Ovary (tissue), 3 donors: ENCODE results near the gene FA2H.

Experiments
- CTCF ChIP-seq, 3 donors: fragments of 450-650 bp in 2 of 3; fragments of 200-600 bp in 1 of 3; IDR thresholded peaks; one replicate each; pipeline versions ENCODE4 v1.5.1 to v1.8.0; 2016 to 2022; ENCODE audit warnings: antibody characterized with exemption in 3 of 3, mild to moderate bottlenecking in 1 of 3
- EP300 ChIP-seq: sonication (generic); formaldehyde crosslinking; IDR thresholded peaks from one replicate; pipeline ENCODE4 v1.6.1; 2017; ENCODE audit warnings: antibody characterized with exemption
- POLR2A ChIP-seq: fragments of 450-650 bp; IDR thresholded peaks from one replicate; pipeline ENCODE4 v1.6.1; 2017; ENCODE audit warnings: antibody characterized with exemption, mild to moderate bottlenecking, moderate library complexity
- donor health status: DM: no; HTN: no; CAD: no.

DNA sequence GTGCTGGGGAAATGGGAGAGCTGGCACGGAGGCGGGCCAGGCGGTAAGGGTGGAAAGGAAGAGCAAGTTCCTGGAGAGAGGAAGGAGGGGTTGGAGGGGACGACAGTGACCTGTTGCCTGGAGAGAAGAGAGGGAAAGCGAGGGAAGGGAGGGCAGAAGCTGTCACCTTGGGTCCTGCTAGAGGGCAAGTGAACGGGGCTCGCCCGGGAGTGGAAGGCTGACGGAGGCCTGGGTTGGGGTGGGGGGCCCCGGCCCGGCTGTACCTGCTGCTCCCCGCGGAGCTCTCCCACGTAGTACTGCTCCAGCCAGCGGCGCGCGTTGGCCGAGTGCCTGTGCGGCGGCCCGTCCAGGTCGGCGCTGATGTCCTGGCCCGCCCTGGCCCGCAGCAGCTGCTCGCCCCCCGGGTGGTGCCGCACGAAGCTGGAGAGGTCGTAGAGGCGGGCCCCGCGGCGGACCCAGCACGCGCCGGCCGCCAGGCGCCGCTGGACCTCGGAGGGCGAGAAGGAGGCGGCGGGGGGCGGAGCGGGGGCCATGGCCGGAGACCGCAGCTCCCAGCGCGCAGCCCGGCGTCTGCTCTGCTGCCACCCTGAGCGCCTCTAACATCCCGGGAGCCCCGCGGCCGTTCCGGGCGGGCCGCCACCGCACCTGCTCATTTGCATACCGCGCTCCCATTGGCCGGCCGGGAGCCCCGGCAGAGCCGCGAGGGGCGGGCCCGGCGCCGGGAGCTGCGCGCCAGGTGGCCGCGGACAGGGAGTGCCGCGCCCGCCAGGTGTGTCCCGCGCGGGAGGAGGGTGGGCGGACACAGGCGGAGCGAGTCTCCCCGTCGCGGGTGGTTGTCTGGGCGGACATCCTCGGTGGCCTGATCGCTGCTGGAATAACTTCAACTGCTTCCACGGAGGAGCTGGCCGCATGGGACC, at the start of gene FA2H:
- peak in 1 of 3 donors; percentile 28 for TF ChIP-seq CTCF (IDR thresholded peaks at IDR 0.05)
- no peak for TF ChIP-seq POLR2A
- no peak for TF ChIP-seq EP300
